Kidney glomerular epithelial cell (primary cell): ENCODE measurements around the gene PHACTR1.
A peak's percentile ranks its signal among the peaks of the same experiment; 100 is the strongest.

Experiments
- DNase-seq: peaks from one replicate; lab custom pipeline; 2025; lab: John Stamatoyannopoulos, UW

PHACTR1 gene

DNA sequence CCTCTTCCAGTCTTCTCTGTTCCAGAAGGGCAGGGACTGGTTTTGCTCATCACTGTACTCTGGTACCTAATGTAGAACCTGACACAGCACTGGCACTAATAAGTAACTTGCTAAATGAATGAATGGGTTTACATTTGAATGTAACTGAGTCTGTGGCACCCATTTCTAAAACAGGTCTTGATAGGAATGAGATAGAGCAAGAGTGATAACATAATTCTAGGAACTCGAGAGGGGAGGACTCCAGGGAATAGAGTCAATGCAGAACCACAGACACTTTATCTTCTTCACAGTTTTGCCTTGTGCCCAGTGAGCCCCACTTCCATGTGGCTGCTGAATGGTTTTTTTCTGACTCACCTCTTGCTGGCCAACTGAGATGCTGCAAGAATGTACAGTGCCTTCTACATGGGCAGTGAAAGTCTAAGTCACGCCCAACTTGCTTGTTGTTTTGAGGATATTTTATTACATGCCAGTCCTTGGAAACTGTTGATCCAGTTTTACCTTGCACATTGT lies 550.6 kb downstream of the PHACTR1 start:
- peak; percentile 45 for DNase-seq

GRCh38 chr6:13268913-13269518 lies 552.4 kb downstream of the PHACTR1 start:
- DNase-seq: peak; percentile 48

GRCh38 chr6:13272131-13273046 lies 555.8 kb downstream of the PHACTR1 start:
- DNase-seq: peak; percentile 71

- DNase-seq: no peak
Measured at GRCh38 chr6:13273202-13273930, 556.8 kb downstream of the PHACTR1 start.

DNA sequence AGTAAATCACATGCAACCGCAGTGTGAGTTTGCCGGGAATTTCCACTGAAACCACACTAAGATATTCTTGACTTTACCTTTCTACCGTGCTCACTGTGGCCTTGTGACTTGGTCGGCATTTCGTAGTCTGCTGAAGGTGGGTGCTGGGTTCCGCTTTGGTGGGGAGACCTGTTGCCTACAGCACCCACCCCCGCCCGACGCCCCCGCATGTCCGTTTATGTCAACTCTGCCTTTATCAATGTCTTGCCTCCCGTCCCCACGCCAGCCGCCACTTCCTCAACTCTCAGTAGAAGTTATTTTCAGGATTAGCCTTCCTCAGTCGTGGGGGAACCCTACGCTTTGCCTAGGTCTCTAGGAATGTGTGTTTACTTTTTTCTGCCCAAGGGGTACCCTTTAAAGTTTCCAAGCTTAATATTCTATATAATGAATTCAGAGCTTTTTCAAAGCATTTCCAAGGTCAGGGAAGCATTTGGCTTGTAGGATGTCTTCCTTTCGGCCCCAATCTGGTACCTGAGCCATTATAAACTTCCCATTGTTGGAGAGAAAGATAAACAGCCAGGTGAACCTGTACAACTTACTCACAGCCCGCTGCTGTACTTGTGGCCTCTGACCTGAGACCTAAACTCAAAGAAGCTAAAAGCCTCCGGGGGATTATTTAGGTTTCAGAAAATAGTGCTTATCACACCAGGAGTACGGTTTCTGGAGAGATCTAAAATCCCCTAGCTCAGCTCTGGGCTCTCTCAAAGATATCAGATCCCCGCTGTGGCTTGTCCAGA lies 557.6 kb downstream of the PHACTR1 start:
- DNase-seq: no peak

DNA sequence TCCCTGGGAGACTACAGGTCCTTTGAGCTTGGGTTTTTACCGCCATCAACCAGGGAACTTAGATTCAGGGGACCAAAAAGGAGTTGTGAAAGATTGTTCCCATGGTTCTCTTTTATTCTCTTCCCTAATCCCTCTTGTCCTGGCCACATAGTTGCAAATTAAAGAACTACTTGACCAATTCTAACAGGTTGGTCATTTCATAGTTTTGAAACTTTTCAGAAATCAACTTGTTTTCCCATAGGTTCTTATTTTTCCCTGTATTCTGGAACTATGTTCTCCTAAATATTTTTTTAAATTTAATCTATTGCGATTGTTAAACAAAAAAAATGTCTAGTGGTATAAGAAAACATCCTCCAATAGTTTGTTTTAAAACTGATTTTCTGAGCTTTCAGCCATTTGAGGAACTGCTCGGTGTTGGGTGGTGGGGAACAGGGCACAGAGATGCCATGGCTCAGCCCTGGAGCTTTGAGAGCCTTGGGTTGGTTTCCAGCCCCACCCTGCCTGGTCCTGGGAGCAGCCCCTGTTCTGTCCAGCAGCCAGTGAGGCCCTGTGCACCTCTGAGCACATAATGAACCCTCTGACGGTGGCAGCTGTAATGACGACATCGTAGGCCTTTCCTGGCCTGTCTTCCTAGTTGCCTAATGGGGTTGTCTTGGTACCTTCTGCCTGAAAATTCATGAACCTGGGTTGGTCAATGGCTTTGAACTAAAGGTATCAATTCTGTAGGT lies 558.3 kb downstream of the PHACTR1 start:
- DNase-seq: no peak

DNA sequence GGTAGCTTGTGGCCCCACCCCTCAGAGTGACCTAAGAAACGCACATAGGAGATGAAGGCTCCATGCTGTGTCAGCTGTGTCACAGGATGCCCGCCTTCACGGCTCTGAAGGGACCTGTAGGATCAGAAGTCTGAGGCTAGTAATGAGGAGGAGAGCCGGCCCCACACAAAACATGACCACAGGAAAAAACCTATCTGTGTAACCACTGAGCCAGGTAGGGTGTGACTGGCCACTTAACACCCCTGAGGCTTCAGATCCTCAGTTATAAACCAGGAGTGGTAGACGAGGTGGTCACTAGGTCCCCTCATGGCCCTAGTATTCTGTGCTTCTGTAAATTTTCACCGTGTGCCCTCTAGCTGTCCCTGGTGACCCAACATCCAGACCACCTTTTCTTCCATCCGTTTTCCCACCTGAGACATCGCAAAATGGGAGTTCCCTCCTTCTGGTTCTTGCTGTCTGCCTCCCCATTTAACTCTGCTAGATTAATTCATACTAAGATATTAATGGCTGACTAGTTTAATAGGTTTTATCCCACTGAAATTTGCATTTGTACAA lies 558.9 kb downstream of the PHACTR1 start:
- DNase-seq: no peak

GRCh38 chr6:13277231-13277630 lies 560.7 kb downstream of the PHACTR1 start:
- no peak for DNase-seq

GRCh38 chr6:13278164-13278563 lies 561.6 kb downstream of the PHACTR1 start:
- DNase-seq: no peak

DNA sequence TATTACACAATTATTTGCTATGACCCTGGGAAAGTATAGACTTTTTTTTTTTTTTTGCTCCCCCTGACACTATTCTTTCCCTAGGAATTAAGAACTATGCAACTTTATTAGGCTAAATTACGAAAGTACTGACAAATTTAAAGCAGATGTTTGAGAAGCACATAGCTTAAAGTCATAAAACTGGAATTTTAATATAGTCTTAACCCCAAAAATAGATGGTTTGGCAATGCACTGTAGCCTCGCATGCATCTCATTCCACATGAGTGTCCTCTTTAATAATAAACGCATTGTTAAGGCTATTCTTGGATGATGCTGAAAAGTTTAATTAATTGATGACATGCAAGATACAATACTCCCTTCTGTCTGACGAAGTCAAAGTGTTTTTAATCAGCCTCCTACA lies 562.4 kb downstream of the PHACTR1 start:
- DNase-seq: no peak

DNA sequence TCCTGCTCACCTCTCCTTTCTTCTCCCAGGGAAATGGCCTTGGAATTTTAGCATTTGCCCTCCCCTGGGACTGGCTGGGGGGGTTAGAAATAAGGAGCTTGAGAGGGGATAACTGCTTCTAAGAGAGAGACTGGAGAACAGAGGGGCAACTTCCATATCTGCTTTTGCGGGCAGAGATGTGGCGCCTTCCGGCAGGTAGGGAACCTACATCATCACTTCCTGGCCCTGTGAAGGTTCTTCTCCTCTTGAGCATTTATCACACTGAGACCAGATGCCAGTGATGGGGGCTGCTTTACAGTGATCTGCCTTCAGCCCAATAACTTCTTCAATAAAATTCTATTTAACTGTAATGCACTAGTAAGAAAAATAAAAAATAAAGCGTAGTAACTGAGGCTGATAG lies 563.7 kb downstream of the PHACTR1 start:
- no peak for DNase-seq

DNA sequence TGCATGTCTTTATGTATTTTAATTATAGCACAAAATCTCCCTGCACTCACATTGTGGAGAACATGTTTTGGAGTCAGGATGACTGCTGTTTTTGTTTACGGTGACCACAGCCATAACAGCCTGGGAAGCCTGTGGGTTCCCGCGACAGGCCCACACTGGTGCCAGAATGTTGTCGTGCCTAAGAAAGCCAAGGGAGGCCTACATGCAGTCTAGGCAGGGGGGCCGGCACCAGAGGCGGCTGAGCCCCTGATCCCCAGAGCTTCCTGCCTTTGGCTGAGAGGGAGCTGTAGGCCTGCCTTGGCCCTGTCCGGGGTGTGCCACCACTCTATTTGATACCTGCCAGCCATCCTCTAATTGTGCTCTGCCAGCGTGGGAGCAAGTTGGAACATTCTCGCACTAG lies 565.1 kb downstream of the PHACTR1 start:
- no peak for DNase-seq

DNA sequence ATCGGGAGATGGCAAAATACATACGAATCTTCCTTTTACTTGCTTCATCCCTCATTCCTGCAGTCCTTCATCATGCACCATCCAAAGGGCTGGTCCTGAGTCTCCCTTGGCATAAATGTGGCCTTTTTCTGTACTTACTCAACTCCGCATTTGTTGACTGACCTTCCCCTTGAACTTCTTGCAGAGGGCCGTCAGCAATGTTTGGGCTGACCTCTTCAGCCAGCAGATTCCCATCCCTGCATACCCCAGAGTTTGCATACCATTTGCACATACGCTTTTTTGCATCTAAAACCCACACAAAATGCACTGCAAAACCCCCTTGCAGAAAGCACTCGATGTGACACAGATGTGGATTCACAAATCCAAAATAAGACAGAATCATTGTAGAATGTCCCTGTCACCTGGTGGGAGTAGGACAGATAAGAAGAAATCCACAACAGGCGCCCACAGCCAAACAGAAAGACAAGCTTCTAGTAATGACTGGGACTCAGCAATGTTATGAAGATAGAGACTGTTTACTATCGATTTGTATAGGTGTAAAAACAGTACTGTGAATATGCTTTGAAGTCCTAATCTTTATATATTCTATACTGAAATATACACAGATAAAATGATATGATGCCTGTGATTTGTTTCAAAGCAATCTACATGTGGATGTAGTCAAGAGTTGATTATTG lies 566.0 kb downstream of the PHACTR1 start:
- no peak for DNase-seq

- DNase-seq: no peak
Measured at GRCh38 chr6:13283331-13283730, 566.8 kb downstream of the PHACTR1 start.

GRCh38 chr6:13284646-13285045 lies 568.1 kb downstream of the PHACTR1 start:
- no peak for DNase-seq

DNA sequence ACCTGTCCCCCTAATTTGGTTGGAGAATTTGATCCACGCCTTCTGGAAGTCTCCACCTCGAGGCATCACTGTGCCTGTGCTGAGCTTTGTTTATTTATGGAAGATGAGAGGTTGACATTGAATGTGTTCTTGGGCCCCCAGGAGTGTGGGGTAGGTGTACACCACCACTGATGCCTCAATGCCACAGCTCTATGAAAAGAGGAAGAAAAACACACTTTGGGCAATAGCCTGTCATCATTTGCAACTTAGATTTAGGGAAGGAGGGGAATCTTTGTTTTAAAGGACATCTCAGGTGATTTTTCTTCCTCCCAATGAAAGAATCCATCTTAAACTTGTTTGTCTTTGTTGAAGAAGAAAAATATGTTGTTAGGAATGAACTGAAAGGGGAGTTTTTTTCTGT lies 569.1 kb downstream of the PHACTR1 start:
- no peak for DNase-seq

- no peak for DNase-seq
Measured at GRCh38 chr6:13286181-13286580, 569.6 kb downstream of the PHACTR1 start.

- DNase-seq: no peak
Measured at GRCh38 chr6:13287104-13287503, 570.5 kb downstream of the PHACTR1 start.

DNA sequence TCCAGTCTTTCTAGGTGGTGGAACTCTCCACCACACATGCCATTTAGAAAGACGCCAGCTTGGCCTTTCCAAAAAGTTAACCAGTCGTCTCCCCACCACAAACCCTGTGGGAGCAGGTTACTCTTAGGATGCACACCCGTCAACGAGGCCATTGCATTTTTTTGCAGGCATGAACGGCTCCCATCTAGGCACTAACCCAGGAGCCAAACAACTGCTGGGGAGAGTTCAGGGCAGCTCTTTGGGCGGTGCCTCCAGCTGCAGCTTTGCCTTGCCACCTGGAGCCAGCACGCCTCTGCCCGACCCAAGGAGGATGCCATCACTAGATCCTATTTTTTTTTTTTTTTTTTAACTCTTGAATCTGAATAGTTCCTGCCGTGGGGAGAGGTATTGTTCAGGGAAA lies 571.9 kb downstream of the PHACTR1 start:
- DNase-seq: no peak

GRCh38 chr6:13288969-13289391 lies 572.4 kb downstream of the PHACTR1 start:
- DNase-seq: no peak
